HG02588 (cell line): Measurements from ENCODE around the gene CFAP221.
A peak's percentile ranks its signal among the peaks of the same experiment; 100 is the strongest.

Experiments
- ATAC-seq: cut with Tn5 transposase; IDR thresholded peaks from one replicate; pipeline ENCODE4 v1.9.1; 2021; ENCODE audit warnings: mild to moderate bottlenecking, moderate library complexity; ENCODE audit not compliant: unreplicated experiment

The CFAP221 gene

DNA sequence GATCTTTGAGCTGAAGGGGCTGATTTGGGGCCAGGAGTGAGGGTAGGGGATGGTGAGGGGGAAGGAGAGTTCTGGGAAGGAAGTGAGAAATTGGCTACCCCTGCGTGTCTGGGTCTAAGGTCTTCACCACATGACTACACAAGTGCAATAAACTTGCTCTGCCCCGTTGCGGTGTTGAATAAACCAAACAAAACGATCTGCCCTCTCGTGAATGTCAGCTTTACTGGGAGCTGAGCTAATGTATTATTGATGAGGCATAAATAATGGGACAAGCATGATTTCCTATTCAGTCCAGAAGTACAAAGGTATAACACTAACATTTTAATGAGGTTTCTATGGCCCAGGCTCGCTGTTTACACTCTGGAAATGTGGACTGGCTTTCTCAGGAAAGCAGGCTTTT, 8.0 kb upstream of the CFAP221 start:
- ATAC-seq: no peak

DNA sequence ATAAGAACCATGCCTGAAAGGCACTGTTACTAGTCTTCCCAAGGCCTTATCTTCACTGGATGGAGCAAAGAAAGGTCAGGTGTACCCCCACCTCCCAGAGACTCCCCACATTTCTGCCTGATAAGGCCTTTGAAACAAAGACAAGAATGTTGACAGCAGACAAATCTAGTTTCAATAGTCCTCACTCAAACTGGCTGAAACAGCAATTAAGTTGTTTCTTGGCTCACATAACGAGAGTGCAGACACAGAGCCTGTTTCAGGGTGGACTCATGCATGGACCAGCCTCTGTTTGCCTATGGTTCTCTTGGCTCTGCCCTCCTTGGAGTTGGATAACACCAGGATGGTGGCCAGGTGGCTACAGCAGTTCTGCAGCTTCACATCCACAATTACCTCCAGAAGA, 7.5 kb upstream of the CFAP221 start:
- ATAC-seq: no peak

DNA sequence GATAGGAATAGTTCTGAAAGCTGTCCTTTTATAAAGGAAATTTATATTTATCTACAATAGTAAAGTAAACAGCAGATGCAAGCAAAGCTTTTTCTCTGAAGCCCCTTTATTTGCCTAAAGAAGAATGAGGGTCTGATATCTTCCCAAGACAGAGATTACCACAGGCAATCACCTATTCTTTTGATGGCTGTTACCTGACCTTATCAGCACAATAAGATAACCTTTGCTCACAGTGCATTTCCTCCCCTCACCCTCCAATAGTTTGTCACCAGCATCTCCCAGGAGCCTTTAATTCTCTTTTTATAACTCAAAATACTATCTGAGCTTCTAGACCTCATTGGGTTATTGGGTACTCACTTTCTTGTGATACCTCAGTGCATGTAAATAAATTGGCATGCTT, 6.5 kb upstream of the CFAP221 start:
- no peak for ATAC-seq

DNA sequence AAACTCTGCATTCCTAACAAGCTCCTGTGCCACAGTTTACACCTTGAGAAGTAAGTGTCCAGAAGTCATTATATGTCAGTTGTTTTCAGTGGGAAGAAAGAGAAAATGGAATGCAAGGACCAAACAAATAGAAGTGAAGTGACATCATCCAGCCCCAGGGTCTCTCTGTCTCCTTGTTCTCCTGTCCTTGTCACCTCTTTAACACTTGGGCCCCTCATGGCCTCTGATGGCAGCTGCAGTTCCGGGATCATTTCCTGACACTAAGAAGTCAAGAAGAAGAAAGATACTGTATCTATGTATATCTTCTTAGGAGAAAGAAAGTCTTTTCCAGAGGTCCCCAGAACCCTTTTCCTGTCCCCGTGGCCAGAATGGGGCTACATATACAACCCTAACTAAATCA, 2.8 kb upstream of the CFAP221 start:
- no peak for ATAC-seq

DNA sequence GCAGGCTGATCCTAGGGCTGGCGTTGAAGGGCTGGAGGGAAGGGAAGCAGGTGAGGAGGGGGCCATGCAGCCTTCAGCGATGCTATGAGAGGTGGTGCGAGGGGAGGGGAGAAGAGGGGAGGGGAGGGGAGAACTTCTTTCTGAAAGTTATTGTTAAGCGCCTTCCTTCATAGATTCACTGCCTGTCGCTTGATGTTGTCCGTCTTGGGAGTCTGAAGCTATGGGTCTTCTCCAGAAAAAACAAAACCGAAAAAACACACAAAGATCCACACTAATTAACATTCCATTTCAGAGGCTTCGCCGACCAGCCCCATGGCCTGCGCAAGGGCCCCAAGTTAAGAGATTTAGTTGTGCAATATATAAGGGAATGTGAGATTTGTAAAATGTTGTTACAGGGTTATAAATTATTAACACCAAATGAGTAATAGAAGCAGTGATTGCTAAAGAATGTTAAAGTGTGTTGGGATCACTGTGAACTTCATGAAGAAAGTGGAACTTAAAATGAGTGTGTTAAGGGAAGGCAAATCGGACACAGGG, 758 bp downstream of the CFAP221 start:
- no peak for ATAC-seq

DNA sequence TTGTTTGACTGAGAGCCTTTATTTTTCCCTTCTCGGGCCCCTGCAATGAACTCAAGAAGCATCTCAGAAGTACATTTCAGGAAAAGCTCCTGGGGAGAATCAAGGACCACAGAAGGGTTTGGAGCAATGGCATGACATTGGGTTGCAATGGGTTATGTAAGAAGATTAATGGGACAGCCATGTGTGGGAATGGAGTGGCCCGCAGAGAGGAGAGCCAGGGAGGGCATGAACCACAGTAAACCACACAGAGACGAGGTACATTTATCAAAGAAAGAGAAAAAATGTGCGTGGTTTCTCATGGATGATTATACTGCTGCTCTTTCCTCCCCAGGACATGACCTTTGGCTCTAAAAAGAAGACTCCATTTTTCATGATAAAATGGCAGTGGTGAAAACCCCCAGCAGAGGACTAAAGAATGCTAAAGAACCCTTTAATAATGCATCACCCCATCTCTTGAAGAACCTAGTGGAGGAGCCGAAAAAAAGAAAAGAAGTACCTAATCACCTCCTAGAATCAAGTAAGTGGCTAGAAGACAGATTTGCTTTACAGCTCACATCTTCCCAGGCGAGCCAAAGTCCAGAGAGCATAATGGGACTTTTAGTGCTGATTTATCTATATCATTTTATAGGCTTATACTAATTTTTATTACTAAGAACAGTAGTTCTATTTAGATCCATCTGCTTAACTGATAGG, 1.7 kb downstream of the CFAP221 start:
- no peak for ATAC-seq

DNA sequence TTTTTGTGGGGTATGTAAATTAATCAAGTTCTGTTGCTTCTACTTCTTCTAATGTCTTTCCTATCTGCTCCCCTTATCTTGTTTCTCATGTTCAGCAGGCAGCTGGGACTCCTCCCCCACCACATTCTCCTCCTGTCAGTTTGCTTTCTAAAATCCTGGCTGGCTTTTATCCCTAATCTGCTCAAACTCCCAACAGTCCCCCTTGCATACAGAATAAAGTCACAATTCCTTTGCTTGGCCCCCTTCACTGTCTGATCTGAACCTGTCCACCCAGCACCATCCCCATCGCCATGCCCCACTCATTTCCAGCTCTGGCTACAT, 2.2 kb downstream of the CFAP221 start:
- no peak for ATAC-seq

DNA sequence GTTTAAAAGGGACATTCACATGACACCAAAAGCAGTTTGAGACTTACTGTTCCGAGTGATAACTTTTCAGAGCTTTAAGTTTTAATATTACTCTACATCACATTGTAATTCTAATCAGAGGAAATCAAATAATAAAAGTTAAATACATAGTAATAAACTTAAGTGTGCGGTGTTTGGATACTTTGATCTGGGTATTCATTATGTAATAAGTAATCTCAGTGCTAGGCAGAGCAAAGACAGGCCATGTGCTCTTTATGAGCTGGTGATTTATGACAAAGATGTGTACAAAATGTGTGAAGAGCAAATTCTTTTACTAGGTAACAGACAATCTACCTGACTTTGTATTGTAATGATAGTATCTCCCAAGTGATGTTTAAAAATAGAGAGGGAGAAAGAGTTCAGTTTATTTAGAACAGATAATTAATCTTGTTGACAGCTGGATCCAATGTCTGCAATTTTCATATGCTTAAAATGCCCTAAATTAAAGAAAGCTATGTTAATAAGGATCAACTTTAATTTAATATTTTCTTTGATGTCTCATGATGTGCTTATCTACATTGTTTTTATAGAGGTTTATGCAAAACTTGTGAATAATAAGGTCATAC, 4.4 kb downstream of the CFAP221 start:
- no peak for ATAC-seq

DNA sequence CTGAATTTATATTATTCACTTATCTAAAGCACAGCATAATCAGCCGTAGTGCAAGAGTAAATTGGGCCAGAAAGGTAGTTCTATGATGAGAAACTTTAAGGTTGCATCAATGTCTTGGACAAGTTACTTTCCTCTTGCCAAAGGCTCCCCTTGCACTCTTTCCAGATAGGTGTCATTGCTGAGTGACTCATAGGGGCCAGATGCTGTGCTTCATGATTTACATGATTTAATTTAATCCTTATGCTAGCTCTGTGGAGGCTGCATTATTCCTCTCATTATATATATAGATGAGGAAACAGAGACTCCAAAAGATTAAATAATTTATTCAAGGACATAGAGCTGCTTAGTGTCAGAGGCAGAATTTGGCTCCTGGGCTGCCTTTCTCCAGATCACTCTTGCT, 5.0 kb downstream of the CFAP221 start:
- no peak for ATAC-seq

DNA sequence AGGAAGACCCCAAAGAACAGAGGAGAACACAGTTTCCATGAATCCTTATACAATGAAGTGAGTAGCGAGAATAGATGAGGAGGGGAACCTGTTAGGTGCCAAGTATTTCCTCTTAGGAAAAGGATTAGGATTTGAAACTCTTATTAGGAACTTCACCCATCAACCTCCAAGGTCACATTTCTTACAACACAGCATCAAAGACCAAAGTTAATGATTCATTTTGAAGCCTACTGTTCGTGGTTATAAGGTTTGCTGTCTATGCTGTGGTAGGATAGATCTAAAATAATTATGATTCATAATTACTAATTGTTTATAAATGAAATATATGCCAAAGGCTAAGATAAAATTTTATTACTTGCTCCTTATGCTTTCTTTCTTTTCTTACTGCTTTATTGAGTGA, 6.1 kb downstream of the CFAP221 start:
- no peak for ATAC-seq

DNA sequence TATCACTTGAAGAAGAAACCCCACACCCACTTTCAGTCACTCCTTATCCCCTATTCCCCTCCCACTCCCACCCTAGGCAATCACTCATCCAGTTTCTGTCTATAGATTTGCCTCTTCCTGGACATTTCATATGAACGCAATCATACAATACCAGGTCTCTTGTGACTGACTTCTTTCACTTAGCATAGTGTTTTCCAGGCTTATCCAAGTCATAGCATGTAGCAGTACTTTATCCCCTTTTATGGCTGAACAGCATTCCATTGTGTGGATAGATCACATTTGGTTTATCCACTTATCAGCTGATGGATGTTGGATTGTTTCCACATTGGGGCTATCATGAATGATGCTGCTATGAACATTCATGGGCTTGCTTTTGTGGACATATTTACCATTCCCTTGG, 6.6 kb downstream of the CFAP221 start:
- no peak for ATAC-seq

DNA sequence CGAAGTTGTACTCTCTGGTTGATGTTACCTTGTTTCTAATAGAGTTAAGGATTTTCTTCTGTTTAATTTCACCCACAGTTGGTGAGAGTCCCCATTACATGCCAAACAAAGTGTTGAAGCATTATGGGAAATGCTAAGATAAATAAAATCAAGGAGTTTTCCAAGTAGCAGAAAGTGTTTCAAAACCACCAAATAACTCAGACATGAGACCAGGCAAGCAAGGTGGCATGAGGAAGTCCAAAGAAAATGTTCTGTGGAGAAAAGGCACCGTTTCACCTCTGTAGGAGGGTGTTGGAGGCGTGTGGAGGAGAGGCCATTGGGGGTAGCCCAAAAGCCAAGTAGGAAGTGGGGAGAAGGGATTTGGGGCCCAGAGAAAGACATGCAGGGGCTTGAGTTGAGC, 8.7 kb downstream of the CFAP221 start:
- ATAC-seq: no peak

DNA sequence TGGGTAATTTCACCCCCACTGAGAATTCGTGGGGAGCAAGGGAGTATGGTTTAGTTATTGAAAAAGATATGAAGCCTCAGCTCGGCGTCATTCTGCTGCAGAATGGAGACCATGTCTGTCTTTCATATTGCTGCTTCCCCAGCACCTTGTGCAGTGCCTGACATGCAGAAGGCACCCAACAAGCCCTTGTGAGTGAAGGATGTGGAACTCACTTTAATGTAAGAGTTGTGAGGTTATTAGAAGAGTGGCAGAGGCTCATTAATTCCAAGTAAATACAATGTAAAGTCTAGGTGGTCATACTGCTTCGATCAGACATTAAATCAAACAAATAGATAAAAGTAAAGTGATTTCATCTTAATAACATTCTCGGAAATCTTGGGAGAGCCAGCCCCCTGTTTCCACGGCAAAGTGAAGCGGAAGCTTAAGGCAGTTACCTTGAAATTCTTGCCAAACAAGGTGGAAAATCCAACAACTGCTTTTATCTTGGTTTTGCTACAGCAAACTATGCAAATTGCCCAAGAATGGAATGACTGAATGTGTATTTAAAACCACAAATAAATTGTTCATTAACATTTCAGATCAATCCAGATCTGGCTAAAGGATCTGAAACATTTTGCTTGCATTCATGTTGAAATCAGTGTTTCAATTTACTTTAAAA, 9.6 kb downstream of the CFAP221 start:
- no peak for ATAC-seq

DNA sequence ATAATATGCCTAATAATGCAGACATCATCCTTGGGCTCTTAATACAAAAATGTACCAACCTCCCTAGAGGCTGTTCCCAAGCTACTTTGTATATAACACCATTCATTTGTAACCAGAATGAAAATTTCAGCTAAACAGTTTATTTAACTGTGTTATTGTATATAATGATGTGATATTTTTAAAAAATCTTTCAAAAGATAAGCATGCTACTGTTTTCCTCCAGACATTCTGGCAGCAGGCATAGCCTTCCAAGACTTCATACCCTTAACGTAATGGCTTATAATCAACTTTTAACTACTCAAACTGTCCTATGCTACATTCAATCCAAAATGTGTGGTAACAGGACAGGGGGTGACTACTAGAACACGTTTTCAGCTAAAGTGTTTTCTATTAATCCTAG, 21.2 kb downstream of the CFAP221 start:
- ATAC-seq: no peak

DNA sequence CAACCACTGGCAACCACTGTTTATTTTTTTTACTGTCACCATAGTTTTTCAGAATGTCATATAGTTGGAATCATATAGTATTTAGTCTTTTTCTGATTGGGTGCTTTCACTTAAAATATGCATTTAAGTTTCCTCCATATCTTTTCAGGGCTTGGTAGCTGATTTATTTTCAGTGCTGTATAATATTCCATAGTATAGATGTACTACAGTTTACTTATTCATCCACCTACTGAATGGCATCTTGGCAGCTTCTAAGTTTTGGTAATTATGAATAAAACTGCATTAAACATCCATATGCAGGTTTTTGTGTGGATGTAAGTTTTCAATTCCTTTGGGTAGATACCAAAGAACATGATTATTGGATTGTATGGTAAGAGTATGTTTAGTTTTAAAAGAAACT, 23.0 kb downstream of the CFAP221 start:
- no peak for ATAC-seq

DNA sequence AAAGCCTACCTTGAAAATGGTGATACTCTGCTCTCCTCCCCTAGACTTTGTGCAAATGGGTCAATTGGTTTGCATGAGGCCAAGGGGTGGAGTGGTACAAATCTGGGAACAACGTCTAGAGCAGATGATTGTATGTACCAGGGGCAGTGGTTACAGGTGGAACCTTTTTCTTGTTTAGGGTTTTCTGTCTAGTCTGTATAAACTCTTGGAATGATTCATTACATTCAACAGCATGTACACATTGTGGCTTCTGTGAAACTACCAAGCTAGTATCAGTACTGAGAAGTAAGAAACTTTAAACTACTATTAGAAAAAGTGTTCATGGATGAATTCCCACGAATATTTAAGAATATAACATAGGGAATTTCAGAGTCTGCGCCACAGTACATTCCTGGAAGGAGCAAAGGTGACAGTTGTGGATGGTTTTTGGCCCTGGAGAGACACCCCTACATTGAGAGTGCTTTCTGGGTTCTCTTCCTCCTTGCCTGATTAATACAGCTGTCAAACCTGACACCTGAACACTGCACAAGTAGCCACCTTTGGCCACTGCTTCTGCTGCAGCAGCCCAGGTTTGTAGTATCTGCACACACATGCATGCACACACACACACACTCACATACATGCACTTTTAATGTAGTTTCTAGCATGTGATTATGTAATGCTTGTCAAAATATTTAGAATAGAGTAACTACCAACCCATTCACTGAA, 30.0 kb downstream of the CFAP221 start:
- peak; percentile 94 for ATAC-seq

DNA sequence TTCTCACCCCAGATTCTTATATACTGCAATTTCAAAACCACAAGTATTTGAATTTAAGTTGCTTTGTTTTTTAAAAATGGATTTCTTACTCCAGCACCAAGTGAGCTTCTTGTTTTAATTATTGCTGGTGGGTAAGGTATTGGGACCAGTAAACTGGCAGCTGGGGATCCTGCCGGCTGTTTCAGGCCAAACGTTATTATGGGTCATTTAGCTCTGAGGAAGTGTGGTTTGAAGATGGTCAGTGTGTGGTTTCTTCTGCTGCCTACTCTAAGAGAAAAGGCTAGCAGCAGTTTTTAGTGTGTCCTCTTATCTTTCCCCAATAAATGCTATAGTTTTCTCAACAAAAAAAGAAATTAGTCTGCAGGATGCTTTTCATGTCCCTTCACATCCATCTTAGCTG, 30.6 kb downstream of the CFAP221 start:
- no peak for ATAC-seq

DNA sequence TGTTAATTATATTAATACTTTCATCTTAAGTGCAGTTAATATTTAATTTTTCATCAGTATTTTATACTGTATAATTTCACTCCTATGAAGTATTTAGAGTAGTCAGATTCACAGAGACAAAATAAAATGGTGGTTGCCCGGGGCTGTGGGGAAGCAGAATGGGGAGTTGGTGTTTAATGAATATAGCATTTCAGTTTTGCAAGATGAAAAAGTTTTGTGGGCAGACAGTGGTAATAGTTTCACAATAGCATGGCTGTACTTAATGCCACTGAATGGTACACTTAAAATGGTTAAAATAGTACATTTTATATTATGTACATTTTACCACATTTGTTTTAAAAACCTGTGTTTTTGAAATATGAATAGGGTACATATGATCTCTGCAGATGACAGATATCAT, 31.2 kb downstream of the CFAP221 start:
- no peak for ATAC-seq

DNA sequence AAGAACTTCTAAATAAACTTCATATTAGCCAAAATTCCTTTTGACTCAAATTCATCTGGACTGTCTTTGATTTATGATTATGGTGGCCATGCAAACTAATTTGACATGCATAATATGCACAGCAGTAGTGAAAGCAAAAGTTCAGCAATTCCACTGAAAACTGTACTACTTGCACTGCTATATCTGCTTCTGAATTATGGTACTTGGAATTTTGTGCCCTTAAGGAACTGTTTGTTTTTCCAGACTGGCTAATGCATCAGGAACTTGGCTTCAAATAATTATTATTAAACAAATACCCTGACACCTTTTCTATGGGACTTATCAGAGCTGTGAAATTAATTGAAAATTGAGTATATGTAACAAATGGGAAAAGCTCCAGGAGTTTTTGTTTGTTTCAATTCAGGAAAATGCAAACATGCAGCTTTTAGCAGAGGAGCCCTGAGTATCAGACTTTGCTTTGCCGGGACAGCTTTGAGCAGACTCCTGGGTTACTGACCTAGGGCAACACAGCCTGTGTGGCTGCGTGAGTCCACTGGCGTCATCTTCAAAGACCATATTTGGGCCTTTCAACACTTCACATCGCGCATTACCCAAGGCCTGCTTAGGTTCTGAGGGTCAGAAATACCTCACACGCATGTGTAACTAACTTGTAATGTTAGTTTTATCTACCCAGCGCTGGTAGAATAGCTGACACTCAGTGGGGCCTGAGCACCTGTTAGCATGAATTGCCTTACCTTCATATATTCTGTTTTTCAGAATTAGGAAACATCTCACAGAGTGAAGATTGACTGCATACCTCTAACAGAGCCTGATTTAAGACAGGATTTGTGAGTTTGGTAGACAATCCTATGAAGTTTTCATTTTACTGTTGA, 35.4 kb downstream of the CFAP221 start:
- ATAC-seq: no peak

DNA sequence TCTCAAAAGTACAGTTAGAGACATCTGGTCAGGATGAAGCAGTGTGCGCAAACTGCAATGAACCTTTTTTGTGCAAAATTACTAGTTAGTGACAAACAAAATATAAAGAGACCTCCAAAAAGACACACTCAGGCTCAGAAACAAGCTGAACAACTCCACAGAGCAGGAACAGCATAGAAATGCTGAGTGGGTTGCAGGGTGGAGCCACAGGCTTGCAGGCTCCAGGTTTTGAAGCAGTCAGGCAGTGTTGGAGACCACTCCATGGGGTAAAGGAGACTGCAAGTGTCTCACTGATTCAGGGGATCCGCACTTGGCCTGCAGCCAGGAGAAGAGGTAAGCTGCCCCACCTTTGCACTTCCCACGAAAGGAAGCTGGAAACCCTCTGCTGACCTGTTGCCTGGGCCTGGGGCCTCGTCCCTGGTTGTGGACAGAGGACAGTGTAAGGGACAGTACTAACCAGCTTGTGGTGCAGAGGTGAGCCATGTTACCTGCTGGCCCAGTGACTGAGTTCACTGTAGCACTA, 36.4 kb downstream of the CFAP221 start:
- no peak for ATAC-seq

DNA sequence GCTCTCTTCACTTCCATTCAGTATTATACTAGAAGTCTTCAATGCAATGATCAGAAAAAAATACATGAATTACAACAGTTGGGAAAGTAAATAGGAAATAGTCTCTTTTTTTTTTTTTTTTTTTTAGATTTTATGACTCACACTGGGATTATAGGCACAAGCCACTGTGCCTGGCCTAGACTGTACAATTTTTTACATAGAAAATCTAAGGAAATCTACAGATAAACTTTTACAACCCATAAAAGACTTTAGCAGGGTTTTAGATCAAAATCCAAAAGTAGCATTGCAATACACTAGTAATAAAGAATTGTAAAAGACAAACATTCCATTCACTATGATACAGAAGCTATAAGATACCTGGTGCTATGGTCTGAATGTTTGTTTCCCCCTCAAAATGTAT, 39.0 kb downstream of the CFAP221 start:
- no peak for ATAC-seq
